OCI-LY7 (cell line): Measurements from ENCODE around the gene MGAT5B.

ENCODE experiments used
- CTCF ChIP-seq: fragments of 200-600 bp; sonication (generic); conservative IDR thresholded peaks from 2 replicates; pipeline ENCODE4 v1.5.1; 2014; ENCODE audit warnings: mild to moderate bottlenecking, antibody characterized with exemption, low read length, moderate library complexity, mixed read lengths
- EZH2phosphoT487 ChIP-seq: fragments of 200-600 bp; sonication (generic); IDR thresholded peaks from 2 replicates; pipeline ENCODE4 v1.6.1; 2018; ENCODE audit warnings: low read depth, borderline replicate concordance, mild to moderate bottlenecking, mixed run types, antibody characterized with exemption, low read length, moderate library complexity, mixed read lengths

- TF ChIP-seq CTCF = no peak
- no peak for TF ChIP-seq EZH2phosphoT487
These were observed 90.8 kb downstream of the MGAT5B start for GRCh38 chr17:76958974-76959373.
